Osteoblast (primary cell): Measurements from ENCODE around the gene ING5. TPM values are rescaled to one million over a fixed set of nuclear protein-coding genes. Genes with fewer than 3 reads are reported as not detected.

Source experiments
- DNase-seq: peaks from one replicate; pipeline ENCODE4 v3.0.0; 2011; ENCODE audit warnings: low spot score, mixed read lengths; ENCODE audit not compliant: insufficient read length; ENCODE audit errors: missing footprints
- H2AFZ ChIP-seq: 2 replicates; pipeline ENCODE4 v1.6.0; 2011; ENCODE audit warnings: mild to moderate bottlenecking, low read length
- H3K27ac ChIP-seq: 2 replicates; pipeline ENCODE4 v1.5.1; 2011; ENCODE audit warnings: mild to moderate bottlenecking, low read depth, low read length, moderate library complexity
- H3K27me3 ChIP-seq: 2 replicates; pipeline ENCODE4 v1.6.0; 2012; ENCODE audit warnings: mild to moderate bottlenecking, control low read depth, inconsistent platforms, low read length, moderate library complexity; ENCODE audit not compliant: insufficient read depth
- H3K36me3 ChIP-seq: 2 replicates; pipeline ENCODE4 v1.5.1; 2011; ENCODE audit warnings: mild to moderate bottlenecking, low read length, control low read depth, moderate library complexity; ENCODE audit not compliant: insufficient read depth
- H3K4me1 ChIP-seq: 2 replicates; pipeline ENCODE4 v1.5.1; 2011; ENCODE audit warnings: mild to moderate bottlenecking, low read length, control low read depth, moderate library complexity; ENCODE audit not compliant: insufficient read depth
- H3K4me2 ChIP-seq: 2 replicates; pipeline ENCODE4 v1.6.0; 2011; ENCODE audit warnings: mild to moderate bottlenecking, low read length; ENCODE audit not compliant: insufficient read depth
- H3K4me3 ChIP-seq: fragments of 200-600 bp; sonication (generic); 3 replicates; pipeline ENCODE4 v1.5.1; 2012; ENCODE audit warnings: mild to moderate bottlenecking, low read length, inconsistent platforms; ENCODE audit not compliant: insufficient read depth
- H3K79me2 ChIP-seq: 2 replicates; pipeline ENCODE4 v1.6.0; 2012; ENCODE audit warnings: mild to moderate bottlenecking, low read length, control low read depth, inconsistent platforms; ENCODE audit not compliant: insufficient read depth
- H3K9me3 ChIP-seq: 2 replicates; pipeline ENCODE4 v1.5.1; 2011; ENCODE audit warnings: low read depth, low read length, control low read depth
- H4K20me1 ChIP-seq: 2 replicates; pipeline ENCODE4 v1.6.0; 2012; ENCODE audit warnings: mild to moderate bottlenecking, low read length, control low read depth; ENCODE audit not compliant: insufficient read depth
- CTCF ChIP-seq: IDR thresholded peaks from 2 replicates; pipeline ENCODE4 v1.5.1; 2011; ENCODE audit warnings: mild to moderate bottlenecking, low read depth, low read length, moderate library complexity; ENCODE audit errors: extremely low read depth
- total RNA-seq: library from RNA; depleted of rRNA; stranded (reverse); fragments of >200 nt; gene quantifications from 2 replicates; pipeline ENCODE4 v1.2.3, GENCODE V29; 2012

ING5 gene
- total RNA-seq, 1 donor, result 16.6 TPM

DNA sequence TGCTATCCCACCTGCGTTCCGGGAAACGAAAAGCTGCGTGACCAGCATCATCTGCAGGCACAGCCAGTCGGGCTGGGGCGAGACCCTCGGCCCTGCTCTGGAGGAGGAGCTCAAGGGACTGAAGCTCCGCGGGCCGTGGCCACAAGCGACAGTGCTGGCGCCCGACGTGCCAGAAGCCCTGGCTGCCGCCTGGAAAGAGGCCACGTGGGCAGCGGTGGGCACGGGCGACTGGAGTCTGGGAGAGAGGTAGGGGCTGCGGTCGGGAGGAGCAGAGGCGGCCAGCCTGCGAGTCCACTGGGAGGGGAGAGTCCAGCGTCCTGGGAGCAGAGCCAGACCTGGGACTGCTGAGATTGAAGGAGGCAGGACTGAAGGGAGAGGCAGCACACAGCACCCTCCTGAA lies 24.4 kb upstream of the ING5 start:
- H3K36me3 ChIP-seq, result peaks cover 49% of the 10 kb centered on the region
- H2AFZ ChIP-seq, result no peak overlapping the region
- peaks cover 16% of the 10 kb centered on the region for H3K79me2 ChIP-seq
- peaks cover 2% of the 10 kb centered on the region for H4K20me1 ChIP-seq
- no peaks in the 10 kb centered on the region for H3K27me3 ChIP-seq
- no peak overlapping the region for H3K27ac ChIP-seq
- no peak for DNase-seq
- no peaks in the 10 kb centered on the region for H3K9me3 ChIP-seq
- H3K4me1 ChIP-seq, result peaks cover 30% of the 10 kb centered on the region
- H3K4me3 ChIP-seq, result no peak overlapping the region
- no peak overlapping the region for H3K4me2 ChIP-seq
- no peak for TF ChIP-seq CTCF

GRCh38 chr2:241678307-241678706 lies 23.5 kb upstream of the ING5 start:
- H3K36me3 ChIP-seq, result peaks cover 55% of the 10 kb centered on the region
- H3K4me1 ChIP-seq, result peaks cover 30% of the 10 kb centered on the region
- no peak overlapping the region for H3K4me3 ChIP-seq
- peaks cover 2% of the 10 kb centered on the region for H4K20me1 ChIP-seq
- no peak overlapping the region for H3K4me2 ChIP-seq
- H2AFZ ChIP-seq, result no peak overlapping the region
- H3K9me3 ChIP-seq, result no peaks in the 10 kb centered on the region
- H3K27me3 ChIP-seq, result no peaks in the 10 kb centered on the region
- no peak overlapping the region for H3K27ac ChIP-seq
- H3K79me2 ChIP-seq, result peaks cover 23% of the 10 kb centered on the region
- TF ChIP-seq CTCF, result no peak
- DNase-seq, result no peak

DNA sequence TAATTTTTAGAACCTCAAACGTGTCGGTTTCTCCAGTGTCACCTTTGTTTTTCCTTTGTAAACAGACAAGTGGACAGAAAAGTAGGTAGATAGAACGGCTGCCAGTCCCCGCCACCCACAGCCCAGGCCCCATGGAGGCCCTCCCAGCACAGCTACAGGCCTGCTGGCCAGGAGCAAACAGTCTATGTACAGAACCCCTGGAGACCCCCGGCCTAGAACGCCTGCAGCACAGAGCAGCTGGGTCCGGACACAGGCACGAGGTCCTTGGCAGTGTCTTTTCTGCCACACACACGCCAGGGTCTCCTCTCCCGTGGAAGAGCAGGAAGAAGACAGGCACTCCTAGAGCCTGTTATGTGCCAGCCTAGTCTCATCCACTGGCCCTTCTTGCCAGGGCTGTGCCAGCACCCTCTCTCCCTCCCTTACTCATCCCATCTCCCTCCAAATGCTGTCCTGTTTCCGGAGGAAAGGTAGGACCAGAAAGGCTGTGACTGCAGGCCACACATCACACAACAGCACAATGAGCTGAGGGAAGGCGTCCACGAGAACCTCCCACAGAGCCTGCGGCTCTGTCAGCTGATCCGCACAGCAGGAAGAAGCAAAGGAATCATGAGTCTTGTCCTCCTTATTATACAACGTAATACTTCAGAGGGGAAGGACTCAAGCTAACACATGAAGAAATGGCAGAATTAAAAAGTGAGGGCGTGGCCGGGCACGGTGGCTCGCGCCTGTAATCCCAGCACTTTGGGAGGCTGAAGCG lies 22.9 kb upstream of the ING5 start:
- Histone ChIP-seq H3K79me2 (peaks cover 29% of the 10 kb centered on the region), H3K36me3 (peaks cover 61% of the 10 kb centered on the region), H4K20me1 (peaks cover 2% of the 10 kb centered on the region), H3K4me1 (peaks cover 30% of the 10 kb centered on the region), H3K4me2 (no peak overlapping the region), H2AFZ (no peak overlapping the region), H3K27me3 (no peaks in the 10 kb centered on the region), H3K27ac (no peak overlapping the region), H3K9me3 (no peaks in the 10 kb centered on the region), H3K4me3 (no peak overlapping the region)
- TF ChIP-seq CTCF, result no peak
- no peak for DNase-seq

DNA sequence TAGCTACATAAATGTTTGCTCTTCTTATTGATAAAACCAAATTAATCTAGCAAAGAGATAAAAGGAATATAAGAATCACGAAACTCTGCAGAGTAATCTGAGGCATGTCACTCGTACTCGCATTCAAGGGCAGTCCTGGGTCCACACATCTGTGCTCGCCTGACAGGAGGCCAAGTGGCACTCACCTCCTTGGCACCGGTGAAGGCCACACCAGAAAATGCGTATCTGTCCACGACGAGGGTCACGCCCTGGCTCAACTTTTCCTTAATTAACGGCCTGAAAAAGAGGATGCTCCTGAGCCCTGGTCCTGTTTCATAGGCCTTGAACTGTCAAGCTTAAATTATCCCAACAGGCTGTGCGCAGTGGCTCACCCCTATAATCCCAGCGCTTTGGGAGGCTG lies 21.8 kb upstream of the ING5 start:
- DNase-seq, result no peak
- Histone ChIP-seq H3K4me1 (peaks cover 23% of the 10 kb centered on the region), H3K9me3 (no peaks in the 10 kb centered on the region), H3K79me2 (peaks cover 38% of the 10 kb centered on the region), H3K36me3 (peaks cover 69% of the 10 kb centered on the region), H3K27me3 (no peaks in the 10 kb centered on the region), H3K27ac (peak overlapping the region; percentile 80), H4K20me1 (no peaks in the 10 kb centered on the region), H2AFZ (no peak overlapping the region), H3K4me2 (no peak overlapping the region), H3K4me3 (no peak overlapping the region)
- TF ChIP-seq CTCF, result no peak
